MCF 10A (cell line): ENCODE data around the gene PTS. TPM values are rescaled to one million over a fixed set of nuclear protein-coding genes. Genes with fewer than 3 reads are reported as not detected.

Experiments
- BruUV-seq: library from RNA; stranded (reverse); fragments of 400-500 nt; replicated peaks from 2 replicates; lab custom pipeline; 2021; lab: Mats Ljungman, UMichigan
- CTCF ChIA-PET: fragments of 300-600 bp; sonication (Branson Sonifier 250); formaldehyde crosslinking; extraction: SDS; loops from one replicate; lab custom pipeline; 2021; ENCODE audit warnings: antibody characterized with exemption, inconsistent platforms; lab: Yijun Ruan, JAX
- POLR2A ChIA-PET: fragments of 300-600, 350-650 bp; sonication (Branson Sonifier 250); formaldehyde crosslinking; extraction: SDS; loops from one replicate; lab custom pipeline; 2020; ENCODE audit warnings: antibody characterized with exemption, inconsistent platforms; lab: Yijun Ruan, JAX
- DNase-seq: peaks from one replicate; pipeline ENCODE4 v3.0.0-alpha.2; 2018; ENCODE audit not compliant: unreplicated experiment
- H3K27ac Mint-ChIP-seq: one replicate; pipeline ENCODE4 v1.8.0; 2022; ENCODE audit warnings: mild to moderate bottlenecking, low read depth, mixed read lengths; ENCODE audit not compliant: unreplicated experiment
- H3K27me3 Mint-ChIP-seq: one replicate; pipeline ENCODE4 v1.8.0; 2022; ENCODE audit warnings: mixed read lengths; ENCODE audit not compliant: insufficient read depth, unreplicated experiment
- H3K36me3 Mint-ChIP-seq: one replicate; pipeline ENCODE4 v1.8.0; 2022; ENCODE audit warnings: mild to moderate bottlenecking, moderate library complexity, mixed read lengths; ENCODE audit not compliant: insufficient read depth, unreplicated experiment
- H3K4me1 Mint-ChIP-seq: one replicate; pipeline ENCODE4 v1.8.0; 2022; ENCODE audit warnings: mixed read lengths; ENCODE audit not compliant: insufficient read depth, unreplicated experiment
- H3K4me3 Mint-ChIP-seq: one replicate; pipeline ENCODE4 v1.8.0; 2022; ENCODE audit warnings: mild to moderate bottlenecking, moderate library complexity, mixed read lengths; ENCODE audit not compliant: unreplicated experiment
- H3K9me3 Mint-ChIP-seq: one replicate; pipeline ENCODE4 v1.8.0; 2022; ENCODE audit warnings: mixed read lengths; ENCODE audit not compliant: unreplicated experiment
- intact Hi-C: fragments of 100-400 bp; cut with micrococcal nuclease; formaldehyde crosslinking; loops from 2 replicates; pipeline ENCODE4 v1.14.1; 2022
- total RNA-seq: library from RNA; stranded (reverse); gene quantifications from 2 replicates; pipeline ENCODE4 v1.2.3, GENCODE V29; 2022
- TF ChIP-seq, protein P1 (sequence below): fragments of 200-600 bp; IDR thresholded peaks from one replicate; pipeline ENCODE4 v1.8.0; 2022; ENCODE audit warnings: antibody characterized with exemption, mild to moderate bottlenecking; ENCODE audit not compliant: unreplicated experiment

The PTS gene
- total RNA-seq, 1 experiment from 2014 or later, result 68.3 TPM

DNA sequence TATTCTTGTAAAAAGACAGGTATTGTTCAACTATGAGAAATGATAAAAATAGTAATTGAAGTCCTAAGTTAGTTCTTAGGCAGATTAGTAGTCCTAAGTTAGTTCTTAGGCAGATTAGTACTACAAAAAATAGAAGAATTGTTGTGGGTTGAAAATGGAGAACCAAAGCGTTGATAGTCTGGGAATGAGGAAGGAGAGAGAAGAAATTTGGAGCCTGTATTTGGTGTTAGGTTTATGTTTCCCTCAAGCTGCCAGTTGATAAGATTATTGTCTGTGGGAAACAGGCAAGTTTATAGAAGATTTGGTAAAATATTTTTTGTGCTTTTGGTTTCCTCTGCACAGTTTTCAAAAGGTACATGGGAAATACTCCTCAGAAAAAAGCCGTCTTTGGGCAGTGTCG is 47.3 kb upstream of the PTS start:
- no peak overlapping the region for H3K4me3 Mint-ChIP-seq
- H3K36me3 Mint-ChIP-seq, result no peaks in the 10 kb centered on the region
- no TSS peak for BruUV-seq
- H3K27ac Mint-ChIP-seq, result no peak overlapping the region
- H3K4me1 Mint-ChIP-seq, result peaks cover 15% of the 10 kb centered on the region
- TF ChIP-seq, protein P1, sequence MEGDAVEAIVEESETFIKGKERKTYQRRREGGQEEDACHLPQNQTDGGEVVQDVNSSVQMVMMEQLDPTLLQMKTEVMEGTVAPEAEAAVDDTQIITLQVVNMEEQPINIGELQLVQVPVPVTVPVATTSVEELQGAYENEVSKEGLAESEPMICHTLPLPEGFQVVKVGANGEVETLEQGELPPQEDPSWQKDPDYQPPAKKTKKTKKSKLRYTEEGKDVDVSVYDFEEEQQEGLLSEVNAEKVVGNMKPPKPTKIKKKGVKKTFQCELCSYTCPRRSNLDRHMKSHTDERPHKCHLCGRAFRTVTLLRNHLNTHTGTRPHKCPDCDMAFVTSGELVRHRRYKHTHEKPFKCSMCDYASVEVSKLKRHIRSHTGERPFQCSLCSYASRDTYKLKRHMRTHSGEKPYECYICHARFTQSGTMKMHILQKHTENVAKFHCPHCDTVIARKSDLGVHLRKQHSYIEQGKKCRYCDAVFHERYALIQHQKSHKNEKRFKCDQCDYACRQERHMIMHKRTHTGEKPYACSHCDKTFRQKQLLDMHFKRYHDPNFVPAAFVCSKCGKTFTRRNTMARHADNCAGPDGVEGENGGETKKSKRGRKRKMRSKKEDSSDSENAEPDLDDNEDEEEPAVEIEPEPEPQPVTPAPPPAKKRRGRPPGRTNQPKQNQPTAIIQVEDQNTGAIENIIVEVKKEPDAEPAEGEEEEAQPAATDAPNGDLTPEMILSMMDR, result no peak
- intact Hi-C loops, result no loop called here
- H3K9me3 Mint-ChIP-seq, result no peaks in the 10 kb centered on the region
- no peaks in the 10 kb centered on the region for H3K27me3 Mint-ChIP-seq
- CTCF ChIA-PET, result no interaction called here
- POLR2A ChIA-PET, result interaction anchor here (1.5 to 1.8 kb wide), 2 partner anchors 22 to 78 kb away, joined by 3 to 4 read pairs; no protein-coding TSS in a partner anchor
- no peak for DNase-seq

DNA sequence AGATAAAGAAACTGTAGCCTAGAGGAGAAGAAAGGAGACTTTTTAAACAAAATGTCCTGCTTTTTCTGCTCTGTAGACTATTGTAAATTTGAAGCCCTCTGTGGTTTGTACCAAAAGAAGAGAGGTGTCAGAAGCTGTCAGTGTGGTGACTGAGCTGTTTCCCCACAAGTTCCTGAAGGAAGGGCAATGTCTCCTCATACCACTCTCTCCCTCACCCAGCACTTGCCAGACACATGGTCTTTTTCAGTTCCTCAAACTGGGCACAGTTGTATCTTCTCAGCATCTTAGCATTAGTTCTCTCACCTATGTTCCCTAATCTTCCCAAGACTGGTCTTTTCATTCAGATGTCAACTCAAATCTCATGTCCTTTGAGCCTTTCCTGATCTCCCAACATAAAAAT is 46.6 kb upstream of the PTS start:
- no peak for DNase-seq
- BruUV-seq, result no TSS peak
- ChIA-PET POLR2A (interaction anchor here (1.5 to 1.8 kb wide), 2 partner anchors 22 to 79 kb away, joined by 3 to 4 read pairs; no protein-coding TSS in a partner anchor), CTCF (no interaction called here)
- TF ChIP-seq, protein P1, result no peak
- Mint-ChIP-seq H3K4me1 (peaks cover 13% of the 10 kb centered on the region), H3K36me3 (no peaks in the 10 kb centered on the region), H3K9me3 (no peaks in the 10 kb centered on the region), H3K27ac (no peak overlapping the region), H3K27me3 (no peaks in the 10 kb centered on the region), H3K4me3 (no peak overlapping the region)
- intact Hi-C loops, result no loop called here

DNA sequence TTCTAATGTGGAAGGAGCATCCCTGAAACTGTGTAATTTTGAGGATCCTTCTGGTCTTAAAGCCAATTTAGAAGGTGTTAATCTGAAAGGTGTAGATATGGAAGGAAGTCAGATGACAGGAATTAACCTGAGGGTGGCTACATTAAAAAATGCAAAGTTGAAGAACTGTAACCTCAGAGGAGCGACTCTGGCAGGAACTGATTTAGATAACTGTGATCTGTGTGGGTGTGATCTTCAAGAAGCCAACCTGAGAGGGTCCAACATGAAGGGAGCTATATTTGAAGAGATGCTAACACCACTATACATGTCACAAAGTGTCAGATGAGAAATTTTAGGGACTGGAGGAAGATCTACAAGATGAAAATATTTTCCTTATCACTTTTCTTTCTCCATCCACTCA is 43.4 kb upstream of the PTS start:
- Mint-ChIP-seq H3K9me3 (no peaks in the 10 kb centered on the region), H3K4me1 (no peaks in the 10 kb centered on the region), H3K27me3 (no peaks in the 10 kb centered on the region), H3K36me3 (no peaks in the 10 kb centered on the region), H3K4me3 (no peak overlapping the region), H3K27ac (no peak overlapping the region)
- intact Hi-C loops, result no loop called here
- POLR2A ChIA-PET, result interaction anchor here (0.7 kb wide), 1 partner anchor 69 kb away, joined by 5 read pairs; no protein-coding TSS in a partner anchor
- CTCF ChIA-PET, result no interaction called here
- TF ChIP-seq, protein P1, result no peak
- BruUV-seq, result no TSS peak
- no peak for DNase-seq

DNA sequence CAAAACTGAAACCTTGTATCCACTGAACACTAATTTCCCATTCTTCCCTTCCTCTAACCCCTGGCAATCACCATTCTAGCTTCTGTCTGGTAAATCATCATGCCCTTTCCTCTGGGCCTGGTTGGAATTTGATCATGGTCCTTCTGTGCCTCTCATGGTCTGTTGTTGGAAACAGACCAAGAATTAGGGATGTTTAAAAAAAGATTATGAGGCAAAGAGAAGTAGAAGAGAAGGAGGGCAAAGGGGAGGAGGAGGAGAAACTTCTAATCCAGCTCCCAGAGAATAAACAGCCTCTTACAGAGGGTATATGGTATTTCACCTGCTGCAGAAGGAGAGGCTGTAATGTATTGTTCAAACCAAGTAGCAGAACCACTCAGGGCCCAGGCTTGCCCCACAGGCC is 40.3 kb upstream of the PTS start:
- intact Hi-C loops, result no loop called here
- DNase-seq, result no peak
- no TSS peak for BruUV-seq
- CTCF ChIA-PET, result interaction anchor here (0.6 kb wide), 1 partner anchor 255 kb away, joined by 3 read pairs; no protein-coding TSS in a partner anchor
- no peaks in the 10 kb centered on the region for H3K9me3 Mint-ChIP-seq
- H3K27ac Mint-ChIP-seq, result no peak overlapping the region
- POLR2A ChIA-PET, result interaction anchor here (1.9 kb wide), 1 partner anchor 10 kb away, joined by 6 read pairs; no protein-coding TSS in a partner anchor
- H3K4me1 Mint-ChIP-seq, result no peaks in the 10 kb centered on the region
- no peaks in the 10 kb centered on the region for H3K27me3 Mint-ChIP-seq
- TF ChIP-seq, protein P1, result no peak
- H3K36me3 Mint-ChIP-seq, result no peaks in the 10 kb centered on the region
- no peak overlapping the region for H3K4me3 Mint-ChIP-seq
